ENCODE results near the gene TEX38. TPM values are rescaled to one million over a fixed set of nuclear protein-coding genes. Genes with fewer than 3 reads are reported as not detected.

TEX38 gene
- total and polyA plus RNA-seq, 2 of the 13 experiments (the other 11 are each of a cell fraction or from before 2014, with no cell fraction given): 0.18 TPM; not detected in 1

DNA sequence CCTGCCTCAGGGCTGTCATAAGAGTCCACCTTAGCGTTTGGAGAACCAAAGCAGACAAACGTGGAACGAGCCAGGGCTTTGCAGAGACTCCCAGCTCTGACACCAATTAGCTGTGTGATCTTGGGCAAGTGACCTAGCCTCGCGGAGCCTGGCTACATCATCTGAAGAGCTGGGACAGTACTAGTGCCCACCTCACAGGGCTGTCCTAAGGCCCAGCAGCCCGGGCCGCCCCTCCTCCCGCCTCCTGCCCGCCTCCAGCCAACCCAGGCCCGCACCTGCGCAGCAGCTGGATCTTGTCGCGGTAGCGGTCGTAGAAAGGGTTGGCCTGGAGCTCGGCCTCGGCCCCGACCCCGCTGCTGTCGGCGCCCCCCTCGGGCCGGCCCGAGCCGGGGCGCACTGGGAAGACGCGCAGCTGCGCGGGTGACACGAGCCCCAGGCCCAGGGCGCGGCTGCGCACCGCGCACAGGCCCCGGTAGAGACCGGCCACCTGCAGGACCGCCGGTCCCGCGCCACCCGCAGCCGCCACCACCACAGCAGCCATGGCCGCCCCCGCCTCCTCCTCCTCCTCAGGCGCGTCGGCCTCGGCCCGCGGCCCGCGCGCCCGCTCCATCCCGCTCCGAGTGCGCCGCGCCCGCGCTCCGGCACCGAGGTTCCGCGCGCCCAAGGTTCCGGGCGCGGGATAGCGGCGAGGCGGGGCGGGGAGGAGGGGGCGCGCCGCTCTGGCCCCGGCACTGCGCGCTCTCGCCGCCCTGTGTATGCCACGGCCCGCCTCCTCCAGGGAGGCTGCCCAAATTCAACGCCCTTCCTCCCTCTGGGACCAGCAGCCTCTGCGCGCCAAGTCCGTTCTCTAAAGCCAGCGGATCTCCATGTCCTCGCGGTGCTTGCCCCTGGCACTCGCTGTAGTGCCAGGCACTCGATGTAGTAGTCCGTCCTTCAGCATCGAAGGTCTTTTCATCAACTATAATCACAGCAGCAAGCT lies 3.6 kb upstream of the TEX38 start, which contains the start of gene ATPAF1 (continued):
- TF ChIP-seq ZNF329 (CRISPR knock-in tag; IDR thresholded peaks at IDR 0.05; ENCODE audit: low read depth) (no peak), XBP1 (CRISPR knock-in tag; IDR thresholded peaks at IDR 0.05) (no peak), NR1H2 (CRISPR knock-in tag; IDR thresholded peaks at IDR 0.05; ENCODE audit: borderline replicate concordance, low read depth) (no peak), ZNF615 (CRISPR knock-in tag; IDR thresholded peaks at IDR 0.05; ENCODE audit: borderline replicate concordance) (no peak), RARA (CRISPR knock-in tag; IDR thresholded peaks at IDR 0.05) (no peak), FOXP1 (IDR thresholded peaks at IDR 0.05) (no peak), FOXP1 (CRISPR knock-in tag; IDR thresholded peaks at IDR 0.05) (no peak), ZNF652 (CRISPR knock-in tag; IDR thresholded peaks at IDR 0.05; ENCODE audit: borderline replicate concordance, low read depth) (no peak), MZF1 (CRISPR knock-in tag; IDR thresholded peaks at IDR 0.05; ENCODE audit: borderline replicate concordance) (no peak), TGIF2 (CRISPR knock-in tag; IDR thresholded peaks at IDR 0.05) (no peak), U2AF2 (IDR thresholded peaks at IDR 0.05; ENCODE audit: low read depth, low read length) (no peak), PHB2 (IDR thresholded peaks at IDR 0.05; ENCODE audit: partially characterized antibody) (no peak), TCF12 (IDR thresholded peaks at IDR 0.05) (no peak), TCF12 (CRISPR knock-in tag; IDR thresholded peaks at IDR 0.05) (no peak), SNAPC5 (CRISPR knock-in tag; IDR thresholded peaks at IDR 0.05; ENCODE audit: borderline replicate concordance) (no peak), PRMT3 (CRISPR knock-in tag; IDR thresholded peaks at IDR 0.05; ENCODE audit: borderline replicate concordance, low read depth) (peak; percentile 65; the same call in 1 of the 2 replicates), TBX2 (CRISPR knock-in tag; IDR thresholded peaks at IDR 0.05; ENCODE audit: borderline replicate concordance) (no peak; the same call in 1 of the 2 replicates), ZNF138 (CRISPR knock-in tag; IDR thresholded peaks at IDR 0.05; ENCODE audit: low read depth) (0 out of 2 replicates have a peak, but pooled peaks have one; percentile 17), ELF1 (CRISPR knock-in tag; IDR thresholded peaks at IDR 0.05) (no peak), GPBP1L1 (CRISPR knock-in tag; IDR thresholded peaks at IDR 0.05) (no peak), CREM (IDR thresholded peaks at IDR 0.05) (no peak), CREM (CRISPR knock-in tag; IDR thresholded peaks at IDR 0.05) (no peak), BHLHE40 (IDR thresholded peaks at IDR 0.05; ENCODE audit: low read length) (no peak)
- TF ChIP-seq, protein P1, sequence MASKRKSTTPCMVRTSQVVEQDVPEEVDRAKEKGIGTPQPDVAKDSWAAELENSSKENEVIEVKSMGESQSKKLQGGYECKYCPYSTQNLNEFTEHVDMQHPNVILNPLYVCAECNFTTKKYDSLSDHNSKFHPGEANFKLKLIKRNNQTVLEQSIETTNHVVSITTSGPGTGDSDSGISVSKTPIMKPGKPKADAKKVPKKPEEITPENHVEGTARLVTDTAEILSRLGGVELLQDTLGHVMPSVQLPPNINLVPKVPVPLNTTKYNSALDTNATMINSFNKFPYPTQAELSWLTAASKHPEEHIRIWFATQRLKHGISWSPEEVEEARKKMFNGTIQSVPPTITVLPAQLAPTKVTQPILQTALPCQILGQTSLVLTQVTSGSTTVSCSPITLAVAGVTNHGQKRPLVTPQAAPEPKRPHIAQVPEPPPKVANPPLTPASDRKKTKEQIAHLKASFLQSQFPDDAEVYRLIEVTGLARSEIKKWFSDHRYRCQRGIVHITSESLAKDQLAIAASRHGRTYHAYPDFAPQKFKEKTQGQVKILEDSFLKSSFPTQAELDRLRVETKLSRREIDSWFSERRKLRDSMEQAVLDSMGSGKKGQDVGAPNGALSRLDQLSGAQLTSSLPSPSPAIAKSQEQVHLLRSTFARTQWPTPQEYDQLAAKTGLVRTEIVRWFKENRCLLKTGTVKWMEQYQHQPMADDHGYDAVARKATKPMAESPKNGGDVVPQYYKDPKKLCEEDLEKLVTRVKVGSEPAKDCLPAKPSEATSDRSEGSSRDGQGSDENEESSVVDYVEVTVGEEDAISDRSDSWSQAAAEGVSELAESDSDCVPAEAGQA (IDR thresholded peaks at IDR 0.05; ENCODE audit: low read depth): peak; percentile 24; the same call in 1 of the 2 replicates
- TF ChIP-seq, protein P1 (CRISPR knock-in tag; IDR thresholded peaks at IDR 0.05; ENCODE audit: borderline replicate concordance): no peak
